Jurkat, Clone E6-1 (cell line): ENCODE measurements around the gene TRIM31.
A peak's percentile ranks its signal among the peaks of the same experiment; 100 is the strongest.

Experiments used
- DNase-seq: peaks from one replicate; pipeline ENCODE4 v3.0.0-alpha.2; 2011; ENCODE audit warnings: low read depth, low spot score
- H3K4me3 ChIP-seq: 2 replicates; pipeline ENCODE4 v1.5.1; 2011; ENCODE audit warnings: mild to moderate bottlenecking, low read length, control low read depth, moderate library complexity

The TRIM31 gene

DNA sequence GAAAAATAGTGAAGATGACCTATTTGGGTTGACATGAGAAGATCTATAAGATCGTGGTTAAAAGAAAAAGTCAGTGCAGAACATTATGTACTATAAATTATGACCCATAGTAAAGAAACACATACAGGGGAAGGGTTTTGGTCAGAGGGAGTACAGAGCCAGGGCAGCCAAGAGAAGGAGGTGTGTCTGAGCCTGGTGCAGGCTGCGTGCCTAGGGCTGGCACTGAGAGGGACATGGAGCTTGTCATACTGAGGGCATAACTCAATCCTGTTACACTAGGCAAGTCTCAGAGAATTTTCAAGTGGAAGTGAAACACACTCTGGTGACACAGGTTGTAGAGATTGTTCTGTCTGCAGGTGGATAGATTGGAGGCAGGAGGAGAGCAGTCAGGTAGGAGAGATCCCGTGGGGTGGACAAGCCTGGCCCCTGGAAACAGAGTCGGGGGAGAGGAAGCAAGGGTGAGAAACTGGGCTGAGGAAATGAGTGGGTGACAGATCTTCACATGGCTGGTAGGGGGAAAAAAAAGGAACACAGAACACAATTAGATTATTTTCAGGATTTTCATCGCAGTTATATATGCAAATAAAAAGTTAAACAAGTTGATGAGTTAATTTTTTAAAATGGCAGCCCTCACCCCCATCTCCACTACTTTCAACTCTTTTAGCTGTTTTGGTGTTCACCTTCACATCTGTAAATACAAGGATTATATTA is 18.8 kb downstream of the TRIM31 start:
- H3K4me3 ChIP-seq = no peak overlapping the region
- no peak for DNase-seq

- DNase-seq = no peak
- H3K4me3 ChIP-seq = no peak overlapping the region
These were observed 19.9 kb downstream of the TRIM31 start for GRCh38 chr6:30092852-30093543.

DNA sequence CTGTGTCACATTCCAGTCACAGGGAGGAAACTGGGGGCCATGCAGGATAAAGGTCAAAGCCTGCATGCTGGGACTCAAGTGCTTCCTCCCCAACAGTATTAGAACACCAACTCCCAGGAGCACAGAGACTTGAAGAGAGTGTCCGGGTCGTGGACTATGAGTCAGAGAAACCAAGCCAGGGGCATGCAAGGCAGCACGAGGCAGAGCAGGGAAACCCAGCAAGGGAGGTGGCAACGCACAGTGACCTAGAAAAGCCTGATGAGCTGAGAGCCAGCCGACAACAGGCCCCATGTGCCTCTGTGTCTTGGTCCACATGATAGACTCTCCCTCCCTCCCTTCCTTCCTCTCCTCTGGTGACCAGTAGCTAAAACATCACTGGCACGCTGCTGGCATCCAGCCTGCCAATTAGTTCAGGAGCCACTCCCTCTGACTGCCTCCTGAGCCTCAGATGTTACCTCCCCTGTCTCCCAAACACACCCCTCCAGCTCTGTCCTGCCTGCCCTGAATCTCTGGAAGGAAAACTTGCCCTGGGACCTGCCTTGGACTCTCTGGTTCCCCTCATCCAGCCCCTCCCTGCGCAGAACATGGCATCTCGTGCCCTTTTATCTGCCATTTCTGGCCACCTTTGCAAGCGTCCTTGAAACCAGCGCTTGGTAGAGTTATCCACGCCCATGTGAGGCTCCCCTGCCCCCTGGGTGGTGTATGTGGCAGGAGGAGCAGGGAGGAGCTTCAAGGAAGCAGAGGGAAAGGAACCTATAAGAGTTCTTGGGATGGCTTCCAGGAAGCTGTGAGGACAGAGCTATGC is 21.1 kb downstream of the TRIM31 start:
- no peak for DNase-seq

GRCh38 chr6:30087876-30088275 is 25.0 kb downstream of the TRIM31 start:
- DNase-seq = no peak
- no peak overlapping the region for H3K4me3 ChIP-seq

More for the DNA sequence above, 21.1 kb downstream of the TRIM31 start:
- H3K4me3 ChIP-seq = no peak overlapping the region

- DNase-seq = peak; percentile 88
These were observed 35.7 kb downstream of the TRIM31 start for GRCh38 chr6:30077218-30077617.

DNA sequence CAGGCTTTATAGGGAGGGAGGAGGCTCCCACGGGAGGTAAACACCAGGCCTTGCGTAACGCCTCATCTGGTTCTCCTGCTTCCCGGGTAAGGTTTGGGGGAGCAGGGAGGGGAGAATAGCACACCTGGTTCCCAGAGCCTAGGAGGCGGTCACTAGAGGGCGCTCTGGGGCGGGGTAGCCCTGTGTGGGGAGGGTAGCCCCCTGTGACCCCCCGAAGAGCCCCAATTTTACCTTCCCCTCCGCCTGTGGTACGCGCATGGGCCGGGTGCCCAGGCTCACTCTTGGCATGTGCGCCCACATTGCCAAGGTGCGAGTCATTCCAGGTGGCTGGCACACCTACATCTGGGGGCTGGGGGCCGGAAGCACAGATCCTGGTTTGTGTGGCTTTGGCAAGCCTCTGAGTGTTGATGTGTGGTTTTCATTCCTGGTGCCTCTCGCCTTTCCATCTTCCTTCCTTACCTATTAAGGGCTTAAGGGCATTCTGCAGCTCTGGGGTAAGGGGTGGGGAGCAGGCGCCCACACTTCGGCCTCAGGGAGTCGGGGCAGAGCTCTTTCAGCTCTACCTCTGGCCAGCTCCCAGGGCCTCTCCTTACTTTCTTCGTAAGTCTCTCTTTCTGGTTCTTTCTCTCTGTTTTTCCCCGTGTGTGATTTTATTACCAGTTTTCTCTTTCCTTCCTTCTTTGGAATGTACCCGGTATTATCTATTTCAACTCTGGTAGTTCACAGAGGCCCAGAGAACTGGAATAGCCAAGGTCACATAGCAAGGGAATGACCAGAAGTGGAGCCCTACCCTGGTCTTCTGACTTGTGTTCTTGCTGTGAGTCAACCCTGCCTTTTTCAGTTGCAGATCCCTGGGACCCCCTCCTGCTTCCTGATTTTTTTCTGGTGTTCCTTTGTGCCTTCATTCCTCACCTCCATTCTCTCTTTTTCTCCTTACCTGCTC is 36.8 kb downstream of the TRIM31 start:
- no peak for DNase-seq
- H3K4me3 ChIP-seq = no peak overlapping the region

More at GRCh38 chr6:30077218-30077617, 35.7 kb downstream of the TRIM31 start:
- H3K4me3 ChIP-seq = peak overlapping the region; percentile 24

DNA sequence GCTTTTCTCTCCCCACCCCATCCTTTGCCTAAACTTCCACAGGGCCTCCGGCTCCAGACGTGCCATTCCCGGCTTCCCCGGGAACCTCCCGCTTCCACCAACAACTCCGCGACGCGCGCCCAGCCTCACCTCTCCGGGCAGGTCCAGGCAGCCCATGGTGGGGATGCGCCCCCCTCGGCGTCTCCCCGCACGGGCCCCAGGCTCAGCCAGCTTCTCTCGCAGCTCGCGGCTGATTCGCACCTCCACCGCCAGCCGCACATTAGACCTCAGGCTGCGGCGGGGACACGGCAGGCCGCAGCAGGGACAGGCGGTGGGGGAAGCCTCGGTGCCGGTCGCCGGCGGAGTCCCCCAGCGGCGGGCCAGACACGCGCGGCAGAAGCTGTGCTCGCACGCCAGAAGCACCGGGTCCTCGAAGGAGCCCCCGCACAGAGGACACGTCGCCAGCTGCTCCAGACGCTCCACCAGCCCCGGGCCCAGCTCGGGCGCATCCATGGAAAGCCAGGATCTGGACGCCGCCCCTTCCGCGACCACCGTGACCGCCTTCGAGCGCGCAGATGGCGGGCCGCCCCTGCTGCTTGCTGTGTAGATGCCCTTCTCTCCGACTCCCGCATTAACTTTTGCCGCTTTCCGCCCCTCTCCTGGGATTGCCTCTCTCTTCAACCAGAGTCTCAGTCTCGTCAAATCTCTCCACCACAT is 37.6 kb downstream of the TRIM31 start, which contains the start of gene RNF39:
Gene RNF39 (minus strand): TSS at position 676 of the 696 bp plus-strand sequence. CDS start 184 bp downstream, at position 492.
- DNase-seq = no peak
- no peak within 1 kb of the TSS for H3K4me3 ChIP-seq

DNA sequence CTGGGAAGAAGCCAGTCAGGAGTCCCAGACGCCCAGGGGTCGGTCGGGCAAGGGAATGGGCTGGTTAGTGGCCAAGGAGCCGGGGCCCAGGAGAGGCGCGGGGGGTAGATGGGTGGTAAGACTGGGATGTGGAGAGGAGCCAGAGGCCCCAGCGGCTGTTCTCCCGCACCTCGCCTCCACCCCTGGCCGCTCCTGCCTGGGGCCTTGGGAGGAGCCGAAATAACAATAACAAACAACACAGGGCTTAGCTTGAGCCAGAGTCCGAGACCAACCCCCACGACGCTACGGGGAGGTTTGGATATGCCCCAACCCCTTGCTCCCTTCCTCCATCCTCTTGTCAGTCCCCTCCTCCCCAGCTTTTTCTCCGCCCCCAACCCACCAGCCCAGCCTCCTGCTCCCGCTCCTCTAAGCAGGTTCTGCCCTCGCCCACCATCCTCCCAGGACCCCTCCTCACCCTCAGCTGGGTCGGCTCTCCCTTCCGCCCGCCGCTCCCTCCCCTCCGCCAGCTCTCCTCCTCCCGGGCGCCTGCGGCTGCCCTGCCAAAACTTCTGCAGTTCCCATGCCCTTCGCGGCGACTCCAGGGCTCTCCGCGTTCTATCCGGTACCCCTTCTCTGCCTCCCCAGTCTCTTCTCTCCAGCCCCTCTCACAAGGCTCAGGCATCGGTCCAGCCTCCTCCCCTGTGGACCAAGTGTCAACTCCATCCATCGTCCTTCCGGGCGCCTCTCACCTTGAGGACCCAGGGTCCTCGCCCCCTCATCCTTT is 38.4 kb downstream of the TRIM31 start:
- DNase-seq = no peak
- H3K4me3 ChIP-seq = no peak overlapping the region

- no peak overlapping the region for H3K4me3 ChIP-seq
- no peak for DNase-seq
These were observed 39.2 kb downstream of the TRIM31 start for GRCh38 chr6:30073489-30074235.

- DNase-seq = no peak
- H3K4me3 ChIP-seq = no peak overlapping the region
These were observed 41.0 kb downstream of the TRIM31 start for GRCh38 chr6:30071858-30072257.

DNA sequence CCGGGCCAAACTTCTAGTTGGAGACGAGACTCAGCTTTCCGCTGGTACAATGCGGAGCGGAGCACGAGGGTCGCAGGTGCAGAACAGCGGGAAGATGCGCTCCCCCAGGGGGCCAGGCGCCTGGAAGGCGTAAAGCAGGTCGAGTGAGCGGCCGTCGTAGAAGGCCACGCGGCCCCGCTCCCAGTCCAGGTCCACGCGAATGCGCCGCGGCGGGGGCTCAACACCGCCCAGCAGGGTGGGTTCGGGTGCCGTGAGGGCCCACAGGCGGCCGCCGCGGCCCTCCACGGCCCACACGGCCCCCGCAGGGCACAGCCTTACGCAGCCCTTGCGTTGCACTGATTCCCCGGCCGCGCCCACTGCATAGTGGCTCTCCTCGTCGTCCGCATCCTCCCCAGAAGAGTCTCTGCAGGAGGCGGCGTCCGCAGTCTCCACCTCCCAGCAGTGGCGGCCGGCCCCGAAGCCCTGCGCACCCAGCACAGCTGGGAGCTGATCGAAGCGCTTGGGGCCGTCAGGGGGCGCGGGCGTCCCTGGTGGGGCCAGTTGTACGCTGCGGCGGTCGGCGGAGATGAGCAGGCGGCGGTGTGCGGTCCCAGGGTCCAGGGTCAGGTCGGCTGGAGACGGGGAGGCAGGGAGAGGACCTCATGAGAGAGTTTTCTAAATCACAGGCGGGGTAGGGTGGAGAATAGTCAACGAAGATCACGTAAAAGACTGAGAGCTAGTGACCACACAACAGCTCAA is 41.6 kb downstream of the TRIM31 start:
- DNase-seq = no peak
- no peak overlapping the region for H3K4me3 ChIP-seq

GRCh38 chr6:30067460-30068139 is 45.3 kb downstream of the TRIM31 start:
- peak overlapping the region; percentile 75 for H3K4me3 ChIP-seq
- DNase-seq = no peak

- DNase-seq = peak; percentile 99
- H3K4me3 ChIP-seq = peak within 1 kb of the TSS; percentile 75
These were observed 46.1 kb downstream of the TRIM31 start, which contains the start of gene PPP1R11 for GRCh38 chr6:30066577-30067459. Gene PPP1R11, plus strand, starts transcription at chr6:30067198. Its CDS starts 213 bp downstream, at chr6:30067411.

GRCh38 chr6:30066082-30066481 is 46.8 kb downstream of the TRIM31 start:
- peak; percentile 39 for DNase-seq
- H3K4me3 ChIP-seq = peak overlapping the region; percentile 75

DNA sequence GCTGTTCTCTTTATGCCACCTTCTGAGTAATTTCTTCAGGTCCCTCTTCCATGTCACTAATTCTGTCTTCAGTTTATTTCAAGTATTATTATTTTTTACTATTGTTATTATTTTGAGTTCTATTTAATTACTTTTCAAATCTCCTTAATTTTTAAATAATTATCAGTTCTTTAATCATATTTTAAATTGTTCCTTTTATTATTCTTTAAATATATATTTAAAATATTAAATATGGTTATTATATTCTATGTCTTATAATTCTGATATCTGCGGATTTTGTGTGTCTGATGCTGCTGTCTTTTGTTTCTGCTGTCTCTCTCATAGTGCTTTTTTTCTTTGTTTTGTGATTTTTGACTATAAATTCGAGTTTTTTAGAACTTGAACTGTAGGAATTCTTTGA is 49.6 kb downstream of the TRIM31 start:
- DNase-seq = no peak
- no peak overlapping the region for H3K4me3 ChIP-seq
